HTERT RPE-1 (cell line): ENCODE data around the gene STX2.
"Not testable (repeated sequence)": the region's sequence is repeated elsewhere in the genome, so short reads cannot be mapped to it uniquely, and the experiment has no call there.

ENCODE experiments used
- in situ Hi-C: fragments of 300-500 bp; cut with MboI; formaldehyde crosslinking; loops from 4 replicates; pipeline ENCODE4 v1.14.3; 2020; ENCODE audit warnings: low sequenced_read_pairs

Gene STX2

GRCh38 chr12:130870442-130871285 lies 31.6 kb upstream of the STX2 start:
- in situ Hi-C loops: no loop called here

- in situ Hi-C loops: no loop called here
Measured at GRCh38 chr12:130868412-130868811, 29.4 kb upstream of the STX2 start.

- in situ Hi-C loops: no loop called here
Measured at GRCh38 chr12:130863298-130863697, 24.2 kb upstream of the STX2 start.

- in situ Hi-C loops: not testable (repeated sequence)
Measured at GRCh38 chr12:130862771-130863170, 23.7 kb upstream of the STX2 start.

- in situ Hi-C loops: no loop called here
Measured at GRCh38 chr12:130862161-130862560, 23.1 kb upstream of the STX2 start.

- in situ Hi-C loops: no loop called here
Measured at GRCh38 chr12:130860311-130860710, 21.3 kb upstream of the STX2 start.

- in situ Hi-C loops: no loop called here
Measured at GRCh38 chr12:130859161-130859560, 20.1 kb upstream of the STX2 start.

- in situ Hi-C loops: no loop called here
Measured at GRCh38 chr12:130858084-130858483, 19.0 kb upstream of the STX2 start.

GRCh38 chr12:130856088-130856487 lies 17.0 kb upstream of the STX2 start:
- in situ Hi-C loops: no loop called here

GRCh38 chr12:130850418-130851021 lies 11.5 kb upstream of the STX2 start:
- in situ Hi-C loops: no loop called here

GRCh38 chr12:130849561-130850417 lies 10.7 kb upstream of the STX2 start:
- in situ Hi-C loops: no loop called here

GRCh38 chr12:130848785-130849305 lies 9.8 kb upstream of the STX2 start:
- in situ Hi-C loops: not testable (repeated sequence)

GRCh38 chr12:130848105-130848504 lies 9.1 kb upstream of the STX2 start:
- in situ Hi-C loops: not testable (repeated sequence)

- in situ Hi-C loops: no loop called here
Measured at GRCh38 chr12:130847112-130847511, 8.1 kb upstream of the STX2 start.

- in situ Hi-C loops: no loop called here
Measured at GRCh38 chr12:130846369-130846768, 7.3 kb upstream of the STX2 start.

- in situ Hi-C loops: no loop called here
Measured at GRCh38 chr12:130839770-130840404, 837 bp upstream of the STX2 start.

GRCh38 chr12:130838284-130838950 lies 633 bp downstream of the STX2 start:
- in situ Hi-C loops: no loop called here

- in situ Hi-C loops: no loop called here
Measured at GRCh38 chr12:130835436-130835835, 3.6 kb downstream of the STX2 start.

- in situ Hi-C loops: no loop called here
Measured at GRCh38 chr12:130835011-130835410, 4.0 kb downstream of the STX2 start.

GRCh38 chr12:130832561-130833209 lies 6.4 kb downstream of the STX2 start:
- in situ Hi-C loops: no loop called here
